HG03378 (cell line): ENCODE measurements around the gene CPLX4.
"Not testable (repeated sequence)": the region's sequence is repeated elsewhere in the genome, so short reads cannot be mapped to it uniquely, and the experiment has no call there.

Experiments
- ATAC-seq: cut with Tn5 transposase; IDR thresholded peaks from one replicate; pipeline ENCODE4 v1.9.1; 2021; ENCODE audit warnings: mild to moderate bottlenecking, moderate library complexity; ENCODE audit not compliant: unreplicated experiment

Gene CPLX4

DNA sequence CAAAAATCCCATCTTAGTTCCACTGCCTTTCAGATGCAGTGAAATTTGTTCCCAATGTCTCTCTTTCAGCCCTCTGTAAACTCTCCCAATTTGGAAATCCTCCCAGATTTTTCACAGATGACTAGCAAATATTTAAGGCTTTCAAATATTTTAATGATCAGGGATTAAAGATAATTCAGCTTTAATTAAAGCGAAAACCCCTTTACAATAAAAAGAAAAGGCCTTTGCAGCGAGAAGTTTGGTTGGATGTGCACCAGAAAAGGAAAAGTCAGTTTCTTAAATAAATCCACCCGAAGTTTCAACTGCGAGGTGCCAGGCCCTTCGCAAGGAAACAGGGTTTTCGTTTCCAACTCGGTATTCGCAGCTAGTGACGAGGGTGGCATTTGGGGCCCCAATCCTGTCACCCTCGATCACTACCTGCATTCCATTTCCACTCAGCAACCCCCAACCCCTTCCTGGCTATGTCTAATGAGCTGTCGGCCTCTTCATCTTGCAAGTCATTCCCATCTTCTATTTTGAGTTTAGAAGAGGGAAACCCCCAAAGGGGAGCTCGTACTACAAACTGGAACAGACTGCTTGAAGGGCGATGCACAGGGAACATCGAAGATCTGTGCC is 46.7 kb downstream of the CPLX4 start:
- ATAC-seq, result no peak

DNA sequence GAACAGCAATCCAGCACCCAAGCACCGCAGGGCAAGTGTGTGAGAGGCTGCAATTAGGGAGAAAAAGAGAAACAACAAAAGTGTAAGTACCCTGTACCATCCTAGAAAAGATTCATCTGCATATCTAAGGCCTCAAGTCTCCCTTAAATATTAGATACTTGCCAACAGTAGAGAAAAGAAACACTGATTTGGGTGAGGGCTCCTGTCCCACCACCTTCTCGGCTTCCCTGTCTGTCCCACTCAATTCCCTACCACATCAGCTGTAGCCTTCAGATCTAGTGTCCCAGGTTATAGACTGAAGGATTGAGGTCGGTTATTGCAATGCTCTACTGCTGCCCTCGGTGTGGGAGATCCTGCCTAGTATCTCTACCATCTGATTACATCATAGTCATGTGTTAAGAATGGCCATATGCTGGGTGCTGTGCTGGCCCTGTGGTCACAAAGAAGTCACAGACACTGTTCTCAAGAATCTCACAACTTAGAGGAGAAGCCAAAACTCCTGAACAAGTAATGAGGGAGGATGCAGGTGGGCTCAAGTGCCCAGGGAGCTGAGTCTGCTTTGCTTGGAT is 47.7 kb downstream of the CPLX4 start:
- ATAC-seq, result no peak

DNA sequence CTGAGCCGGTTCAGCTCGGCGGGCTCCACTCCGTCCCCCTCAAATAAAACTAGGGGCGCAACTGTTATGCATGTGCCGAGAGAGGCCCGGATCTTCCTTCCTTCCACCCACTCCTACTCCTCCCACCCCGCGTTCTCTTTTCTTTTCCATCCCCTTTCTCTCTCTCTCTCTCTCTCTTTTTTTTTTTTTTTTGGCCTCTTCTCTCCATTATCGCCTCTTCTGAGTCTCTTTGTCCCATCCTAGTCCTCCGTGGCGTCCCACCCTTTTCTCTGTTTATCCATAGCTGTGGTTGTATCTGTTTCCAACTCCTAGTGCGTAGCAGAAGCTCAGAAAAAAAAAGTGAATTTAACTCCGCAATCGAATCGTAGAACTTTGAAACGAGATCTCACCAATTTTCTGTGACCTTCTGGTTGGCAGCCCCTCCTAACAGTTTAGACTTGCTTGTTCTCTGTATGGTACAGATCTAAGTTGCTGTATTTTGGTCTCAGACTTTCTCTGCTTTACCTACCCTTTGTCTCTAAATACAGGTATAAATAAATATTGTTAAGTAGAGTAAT is 48.8 kb downstream of the CPLX4 start:
- no peak for ATAC-seq

DNA sequence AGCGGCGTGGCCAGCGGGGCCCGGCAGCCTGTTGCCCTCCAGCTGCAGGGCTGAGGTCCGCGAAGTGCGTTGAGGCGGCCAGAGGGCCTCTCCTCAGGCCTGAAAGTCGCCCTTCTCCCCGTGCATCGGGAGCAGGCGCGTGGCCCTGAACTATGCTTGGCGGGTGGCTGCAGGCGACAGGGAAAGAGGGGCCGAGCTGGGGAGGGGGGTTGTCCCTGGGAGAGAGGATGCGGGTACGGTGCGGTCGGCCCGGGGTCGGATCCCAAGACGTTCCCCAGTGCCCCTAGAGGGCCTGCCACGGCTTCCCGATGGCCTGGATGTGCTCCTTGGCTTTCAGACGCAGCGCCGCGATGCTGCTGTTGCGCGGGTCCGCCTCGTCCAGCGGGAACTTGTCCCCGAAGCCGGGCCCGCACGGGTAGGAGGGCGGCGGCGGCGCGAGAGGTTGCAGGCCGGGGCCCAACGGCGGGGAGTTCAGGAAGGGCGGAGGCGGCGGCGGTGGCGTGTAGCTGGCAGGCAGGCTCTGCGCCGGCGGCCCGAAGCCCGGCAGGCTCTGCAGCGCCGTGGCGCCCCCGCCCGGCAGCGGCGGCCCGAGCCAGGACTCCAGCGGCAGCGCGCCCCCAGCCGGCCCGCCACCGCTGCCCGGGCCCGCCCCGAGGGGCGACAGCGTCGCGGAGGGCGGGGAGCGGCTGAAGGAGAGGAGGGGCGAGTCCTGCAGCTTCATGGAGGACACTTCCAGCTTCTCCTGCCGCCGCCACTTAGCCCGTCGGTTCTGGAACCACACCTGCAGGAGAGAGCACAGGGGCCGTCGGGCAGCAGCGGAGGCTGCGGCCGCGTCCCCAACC is 49.5 kb downstream of the CPLX4 start:
- no peak for ATAC-seq

DNA sequence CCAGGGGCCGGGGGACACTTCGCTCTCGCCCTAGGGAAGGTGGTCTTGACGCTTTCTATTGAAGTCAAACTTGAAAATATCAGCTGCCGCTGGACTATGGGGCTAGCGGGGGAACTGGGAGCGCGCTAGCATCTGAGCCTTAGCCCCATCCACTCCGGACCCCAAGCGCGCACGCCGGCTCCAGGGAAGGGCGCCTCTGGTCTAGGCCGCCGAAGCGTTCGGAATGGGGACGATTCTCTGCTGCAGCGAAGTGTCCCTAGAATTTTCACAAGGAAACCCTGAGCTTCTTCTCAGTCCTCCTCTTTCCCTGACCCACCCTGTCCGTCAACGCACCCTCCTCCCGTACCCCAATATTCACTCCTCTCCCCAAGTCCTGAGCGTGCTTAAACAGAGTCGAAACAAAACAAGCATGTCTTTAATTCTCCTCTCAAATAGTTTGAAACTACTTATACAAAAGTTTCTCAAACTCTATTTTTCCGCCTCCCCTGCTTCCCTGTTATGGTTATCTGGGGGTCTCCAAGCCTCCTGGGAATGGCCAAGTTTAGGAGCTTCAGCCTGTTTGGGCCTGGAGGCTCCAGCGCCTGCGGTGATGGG is 50.2 kb downstream of the CPLX4 start:
- no peak for ATAC-seq

GRCh38 chr18:59267503-59268126 is 50.8 kb downstream of the CPLX4 start:
- no peak for ATAC-seq

DNA sequence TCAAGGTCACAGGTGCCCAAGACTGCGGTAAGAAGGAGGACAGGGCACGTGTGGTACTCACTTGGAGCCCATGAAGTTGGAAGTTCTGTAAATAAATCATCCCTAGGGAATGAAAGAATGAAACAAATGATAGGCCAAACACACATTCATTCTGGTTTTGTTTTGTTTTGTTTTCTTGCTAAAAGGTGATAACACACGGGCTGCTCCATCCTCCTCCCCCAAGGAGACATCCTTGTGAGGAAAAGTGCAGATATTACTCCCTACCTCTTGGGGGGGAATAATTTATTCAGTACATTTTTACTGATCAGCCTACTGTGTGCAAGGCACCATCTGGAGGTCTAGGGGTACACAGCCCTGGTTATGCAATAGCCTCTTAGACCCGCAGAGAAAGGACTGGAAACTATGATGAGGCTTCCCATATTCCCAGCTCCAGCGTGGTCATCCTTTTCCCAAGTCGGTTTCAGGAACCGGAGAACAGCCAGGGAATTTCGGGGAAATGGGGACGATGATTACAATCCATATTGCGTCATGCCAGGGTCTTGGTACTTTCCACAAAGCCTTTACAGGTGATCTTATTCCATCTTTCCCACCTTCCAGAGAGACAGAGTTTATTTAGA is 51.5 kb downstream of the CPLX4 start:
- no peak for ATAC-seq

- ATAC-seq, result no peak
Observed at GRCh38 chr18:59266459-59266858, 52.0 kb downstream of the CPLX4 start.

DNA sequence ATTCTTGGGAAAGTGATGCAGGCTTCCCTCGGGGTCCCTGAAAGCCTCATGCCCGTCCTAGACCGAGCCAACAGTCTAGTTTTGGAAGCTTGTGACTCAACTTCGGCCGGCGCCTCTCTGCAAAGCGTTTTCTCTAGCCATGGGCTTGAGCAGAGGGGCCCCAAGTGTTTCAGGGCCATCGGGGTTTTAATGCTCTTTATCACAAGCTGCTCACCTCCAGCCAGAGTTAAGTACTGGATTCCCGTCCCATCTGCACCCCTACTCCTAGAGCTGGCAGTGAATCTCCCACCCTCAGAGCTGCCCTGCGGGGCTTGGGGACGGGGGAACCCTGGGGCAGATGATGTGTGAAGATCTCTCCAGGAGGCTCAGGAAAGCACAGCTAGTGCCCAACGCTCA is 52.5 kb downstream of the CPLX4 start:
- ATAC-seq, result no peak

DNA sequence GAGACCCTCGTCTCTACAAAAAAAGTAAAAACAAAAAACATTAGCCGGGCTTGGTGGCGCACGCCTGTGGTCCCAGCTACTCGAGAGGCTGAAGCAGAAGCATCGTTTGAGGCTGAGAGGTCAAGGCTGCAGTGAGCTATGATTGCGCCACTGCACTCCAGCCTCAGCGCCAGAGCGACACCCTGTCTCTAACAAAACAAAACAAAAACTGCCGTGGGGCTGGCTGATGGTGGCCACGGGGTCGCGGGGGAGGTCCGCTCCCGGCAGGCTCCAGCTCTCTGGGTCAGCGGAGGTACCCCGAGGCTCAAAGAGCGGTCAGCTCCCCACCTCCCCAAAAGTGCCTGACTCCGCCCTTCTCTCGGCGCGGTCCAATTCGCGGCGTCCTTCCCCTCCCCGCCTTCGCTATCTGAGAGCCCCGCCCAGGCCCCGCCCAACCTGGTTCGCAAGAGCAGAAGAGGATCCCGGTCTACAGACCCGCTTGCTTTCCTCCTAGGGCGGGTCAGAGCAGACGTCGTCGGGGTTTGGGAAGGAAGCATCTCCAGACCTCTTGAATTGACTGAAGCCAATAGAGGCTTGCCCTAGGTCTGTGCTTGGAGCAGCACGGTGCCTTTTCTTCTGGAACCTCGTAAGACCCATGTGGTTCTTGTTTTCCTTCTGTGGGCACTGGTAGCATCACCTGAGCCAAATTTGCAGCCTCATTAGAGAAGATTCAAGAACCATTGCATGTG is 53.0 kb downstream of the CPLX4 start:
- ATAC-seq, result no peak

- no peak for ATAC-seq
Observed at GRCh38 chr18:59264651-59265245, 53.7 kb downstream of the CPLX4 start.

DNA sequence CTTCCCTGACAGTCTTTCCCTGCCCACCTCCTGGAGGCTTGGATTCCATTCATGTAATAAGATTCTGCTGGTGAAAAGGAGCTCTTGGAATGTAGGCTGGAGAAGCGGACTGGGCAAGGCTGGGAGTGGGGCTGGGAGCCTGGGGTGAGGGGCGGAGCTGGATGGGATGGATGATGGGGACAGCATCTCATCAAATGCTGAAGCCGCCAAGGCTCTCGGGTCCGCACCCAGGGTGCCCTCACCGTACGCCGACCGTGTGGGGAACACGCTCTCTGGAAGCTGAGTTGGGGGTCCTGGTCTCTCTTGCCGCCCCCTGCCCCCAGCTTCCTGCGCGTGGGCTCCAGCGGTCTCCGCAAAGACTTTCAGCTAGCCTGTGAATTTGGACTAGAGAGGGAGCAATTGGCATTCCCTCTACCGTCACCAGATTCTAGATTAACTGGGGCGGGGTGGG is 54.3 kb downstream of the CPLX4 start:
- ATAC-seq, result no peak

DNA sequence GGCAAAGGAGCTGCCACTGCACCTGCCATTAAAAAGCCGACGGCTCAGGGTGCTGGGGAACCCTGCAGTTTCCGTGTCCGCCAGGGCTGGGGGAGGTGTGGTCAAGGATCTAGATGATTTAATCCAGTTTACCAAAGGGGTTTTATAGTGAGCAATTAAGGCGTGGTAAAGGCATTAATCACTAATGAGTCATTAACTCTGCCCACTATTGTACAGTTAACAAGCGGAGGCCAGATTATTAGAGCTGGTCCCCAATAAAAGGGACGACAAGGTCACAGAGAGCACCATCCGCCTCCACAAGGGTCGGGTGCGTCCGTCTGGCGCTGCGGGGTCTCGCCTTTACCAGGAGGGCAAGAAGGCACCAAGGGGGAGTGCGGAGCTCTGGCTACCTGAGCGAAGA is 54.8 kb downstream of the CPLX4 start:
- ATAC-seq, result no peak

- ATAC-seq, result not testable (repeated sequence)
Observed at GRCh38 chr18:59262243-59262642, 56.2 kb downstream of the CPLX4 start.

- ATAC-seq, result not testable (repeated sequence)
Observed at GRCh38 chr18:59261842-59262241, 56.6 kb downstream of the CPLX4 start.

DNA sequence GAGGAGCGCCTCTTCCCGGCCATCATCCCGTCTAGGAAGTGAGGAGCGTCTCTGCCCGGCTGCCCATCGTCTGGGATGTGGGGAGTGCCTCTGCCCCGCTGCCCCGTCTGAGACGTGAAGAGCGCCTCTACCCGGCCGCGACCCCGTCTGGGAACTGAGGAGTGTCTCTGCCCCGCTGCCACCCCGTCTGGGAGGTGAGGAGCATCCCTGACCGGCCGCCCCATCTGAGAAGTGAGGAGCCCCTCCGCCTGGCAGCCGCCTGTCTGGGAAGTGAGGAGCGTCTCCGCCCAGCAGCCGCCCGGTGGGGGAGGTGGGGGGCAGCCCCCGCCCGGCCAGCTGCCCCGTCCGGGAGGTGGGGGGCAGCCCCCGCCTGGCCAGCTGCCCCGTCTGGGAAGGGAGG is 63.0 kb downstream of the CPLX4 start:
- ATAC-seq, result not testable (repeated sequence)

DNA sequence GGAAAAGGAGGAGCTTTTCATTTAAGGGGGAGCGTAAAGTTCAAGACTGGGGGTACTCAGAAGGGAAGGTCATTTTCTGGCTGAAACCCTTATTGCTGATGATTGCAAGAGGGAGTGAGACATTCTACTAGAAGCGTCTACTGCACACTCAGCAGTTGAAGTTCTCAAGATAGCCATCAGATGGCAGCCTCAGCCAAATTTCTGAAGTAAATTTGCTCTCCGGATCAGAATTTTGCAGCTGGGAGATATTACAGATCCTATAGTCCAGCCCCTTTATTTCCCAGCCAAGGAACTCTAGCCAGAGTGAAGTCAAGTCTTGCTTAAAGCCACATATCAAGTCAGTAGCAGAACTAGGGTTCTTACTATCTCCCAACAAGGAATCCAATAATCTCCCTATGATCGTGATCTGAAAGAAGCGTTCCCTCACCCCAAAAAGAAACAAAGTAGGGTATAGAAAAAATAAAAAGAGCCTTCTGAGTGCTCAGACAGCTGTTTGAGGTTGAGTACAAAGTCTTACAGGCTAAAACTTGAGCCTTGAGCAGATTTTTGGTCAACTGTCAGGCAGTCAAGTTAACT is 69.2 kb downstream of the CPLX4 start:
- ATAC-seq, result peak; percentile 65

DNA sequence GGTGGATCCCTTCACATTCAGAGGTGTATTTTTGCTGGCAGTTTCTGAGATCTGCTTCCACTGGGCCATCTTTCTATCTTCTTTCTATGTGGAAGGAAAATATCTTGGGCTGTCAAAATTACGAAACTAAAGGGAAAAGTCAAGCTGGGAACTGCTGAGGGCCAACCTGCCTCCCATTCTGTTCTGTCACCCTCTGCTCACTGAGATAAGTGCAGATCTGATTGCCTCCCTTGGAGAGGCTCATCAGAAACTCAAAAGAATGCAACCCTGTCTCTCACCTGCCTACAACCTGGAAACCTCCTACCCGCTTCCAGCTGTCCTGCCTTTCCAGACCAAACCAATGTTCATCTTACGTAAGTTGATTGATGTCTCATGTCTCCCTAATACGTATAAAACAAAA is 71.7 kb downstream of the CPLX4 start:
- no peak for ATAC-seq
